Embryonic facial prominence (tissue), 1 donor: Measurements from ENCODE around the gene DRP2.
"Not testable (repeated sequence)": the region's sequence is repeated elsewhere in the genome, so short reads cannot be mapped to it uniquely, and the experiment has no call there.

Experiments used
- DNase-seq: peaks from one replicate; pipeline ENCODE4 v3.0.0-alpha.2; 2016; ENCODE audit errors: extremely low spot score

The DRP2 gene, protein sequence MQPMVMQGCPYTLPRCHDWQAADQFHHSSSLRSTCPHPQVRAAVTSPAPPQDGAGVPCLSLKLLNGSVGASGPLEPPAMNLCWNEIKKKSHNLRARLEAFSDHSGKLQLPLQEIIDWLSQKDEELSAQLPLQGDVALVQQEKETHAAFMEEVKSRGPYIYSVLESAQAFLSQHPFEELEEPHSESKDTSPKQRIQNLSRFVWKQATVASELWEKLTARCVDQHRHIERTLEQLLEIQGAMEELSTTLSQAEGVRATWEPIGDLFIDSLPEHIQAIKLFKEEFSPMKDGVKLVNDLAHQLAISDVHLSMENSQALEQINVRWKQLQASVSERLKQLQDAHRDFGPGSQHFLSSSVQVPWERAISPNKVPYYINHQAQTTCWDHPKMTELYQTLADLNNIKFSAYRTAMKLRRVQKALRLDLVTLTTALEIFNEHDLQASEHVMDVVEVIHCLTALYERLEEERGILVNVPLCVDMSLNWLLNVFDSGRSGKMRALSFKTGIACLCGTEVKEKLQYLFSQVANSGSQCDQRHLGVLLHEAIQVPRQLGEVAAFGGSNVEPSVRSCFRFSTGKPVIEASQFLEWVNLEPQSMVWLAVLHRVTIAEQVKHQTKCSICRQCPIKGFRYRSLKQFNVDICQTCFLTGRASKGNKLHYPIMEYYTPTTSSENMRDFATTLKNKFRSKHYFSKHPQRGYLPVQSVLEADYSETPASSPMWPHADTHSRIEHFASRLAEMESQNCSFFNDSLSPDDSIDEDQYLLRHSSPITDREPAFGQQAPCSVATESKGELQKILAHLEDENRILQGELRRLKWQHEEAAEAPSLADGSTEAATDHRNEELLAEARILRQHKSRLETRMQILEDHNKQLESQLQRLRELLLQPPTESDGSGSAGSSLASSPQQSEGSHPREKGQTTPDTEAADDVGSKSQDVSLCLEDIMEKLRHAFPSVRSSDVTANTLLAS

DNA sequence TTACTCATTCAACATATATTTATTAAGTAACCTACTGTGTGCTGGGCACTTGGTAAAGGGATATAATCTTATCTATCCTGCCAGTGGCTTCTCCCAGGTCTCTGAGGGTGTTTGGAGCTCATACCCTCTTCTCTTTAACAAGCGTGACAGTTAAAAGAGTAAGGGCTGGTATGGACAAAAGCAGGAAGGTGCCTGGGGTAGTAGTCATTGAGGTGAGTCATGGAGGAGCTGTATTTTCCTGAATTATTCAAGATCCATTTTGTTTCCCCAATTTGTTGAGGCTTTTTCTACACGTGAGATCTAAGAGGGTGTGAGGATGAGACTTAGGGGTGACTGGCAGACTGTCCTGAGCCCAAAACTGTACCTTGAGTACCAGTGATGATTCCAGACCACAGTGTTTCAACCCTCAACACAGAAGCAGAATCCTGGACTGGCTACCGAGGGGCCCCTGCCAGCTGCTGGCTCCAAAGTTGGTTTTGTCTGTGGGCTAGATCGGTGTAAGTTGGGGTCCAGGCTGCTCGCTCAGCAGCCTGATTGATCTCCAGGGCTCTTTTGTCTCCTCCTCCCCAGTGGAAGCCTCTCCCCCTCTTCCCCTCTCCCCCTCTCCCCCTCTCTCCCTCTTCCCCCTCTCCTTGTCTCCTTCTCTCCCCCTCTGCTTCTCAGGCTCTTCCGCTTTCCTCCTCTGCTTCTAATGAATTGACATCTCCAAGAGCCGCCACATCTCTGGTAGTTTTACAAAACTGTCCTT, at the start of gene DRP2:
Gene DRP2, plus strand, starts transcription at position 671 of the 748 bp plus-strand sequence. CDS start 11,862 bp downstream, outside the sequence.
- DNase-seq, result no peak

DNA sequence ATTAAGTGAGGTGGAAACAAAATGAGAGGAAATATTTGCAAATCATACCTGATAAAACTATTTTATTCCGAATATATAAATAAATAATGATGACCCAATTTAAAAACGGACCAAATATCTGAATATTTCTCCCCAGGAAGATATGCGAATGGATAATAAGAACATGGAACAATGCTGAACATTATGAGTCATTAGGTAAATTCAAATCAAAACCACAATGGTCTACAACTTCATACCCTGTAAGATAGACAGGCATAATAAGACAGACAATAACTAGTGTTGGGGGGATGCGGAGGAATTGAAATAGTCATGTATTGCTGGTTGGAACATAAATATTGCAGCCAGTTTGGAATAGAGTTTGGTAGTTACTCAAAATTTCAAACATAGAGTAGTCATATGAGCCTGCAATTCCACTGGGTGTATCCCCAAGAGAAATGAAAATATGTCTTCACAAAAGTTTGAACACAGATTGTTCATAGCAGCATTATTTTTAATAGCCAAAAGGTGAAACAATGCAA, 47.6 kb upstream of the DRP2 start:
- DNase-seq, result no peak

DNA sequence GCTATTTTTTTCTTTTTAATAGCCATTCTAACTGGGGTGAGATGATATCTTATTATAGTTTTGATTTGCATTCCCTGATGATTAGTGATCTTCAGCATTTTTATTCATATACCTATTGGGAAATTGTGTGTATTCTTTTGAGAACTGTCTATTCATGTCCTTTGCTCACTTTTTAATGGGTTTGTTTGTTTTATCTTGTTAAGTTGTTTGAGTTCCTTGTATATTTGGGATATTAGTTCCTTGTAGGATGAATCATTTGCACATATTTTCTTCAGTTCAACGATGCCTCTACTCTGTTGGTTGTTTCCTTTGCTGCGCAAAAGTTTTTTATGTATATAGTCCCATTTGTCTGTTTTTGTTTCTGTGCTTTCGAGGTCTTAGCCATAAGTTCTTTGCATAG, 43.1 kb upstream of the DRP2 start:
- no peak for DNase-seq

DNA sequence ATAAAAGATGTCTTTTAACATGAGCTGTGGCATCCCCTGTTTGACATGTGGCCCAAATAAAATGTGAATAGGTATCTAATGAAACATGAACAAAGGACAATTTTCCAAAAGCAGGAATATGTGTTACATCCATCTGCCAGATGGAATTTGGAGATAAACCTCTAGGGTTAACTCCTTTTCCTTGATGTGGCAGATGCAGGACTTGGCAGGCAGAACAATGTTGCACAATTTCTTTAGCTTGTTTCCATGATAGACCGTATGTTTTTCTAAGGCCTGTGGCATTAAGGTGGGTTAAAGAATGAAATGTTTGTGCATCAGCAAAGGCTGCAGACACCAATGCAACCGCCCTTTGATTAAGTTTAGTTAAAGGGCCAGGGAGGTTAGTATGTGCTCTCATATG, 34.7 kb upstream of the DRP2 start:
- not testable (repeated sequence) for DNase-seq

DNA sequence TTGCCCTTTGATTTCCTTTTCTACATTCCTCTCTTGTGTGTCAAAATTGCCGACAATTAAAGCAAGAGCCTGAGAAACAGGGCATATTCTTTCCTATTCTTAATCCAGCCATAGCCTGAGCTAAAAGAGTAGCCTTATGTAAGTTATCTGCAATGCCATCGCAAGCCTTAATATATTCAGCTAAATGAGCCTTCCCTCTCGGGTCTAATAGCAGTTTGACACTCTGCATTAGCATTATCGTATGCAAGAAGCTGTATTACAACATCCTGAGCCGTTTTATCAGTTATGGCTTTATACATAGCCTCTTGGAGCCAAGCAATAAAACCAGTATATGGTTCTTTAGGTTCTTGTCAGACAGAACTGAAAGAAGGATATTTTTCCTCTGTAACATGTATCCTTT, 31.6 kb upstream of the DRP2 start:
- DNase-seq, result not testable (repeated sequence)

DNA sequence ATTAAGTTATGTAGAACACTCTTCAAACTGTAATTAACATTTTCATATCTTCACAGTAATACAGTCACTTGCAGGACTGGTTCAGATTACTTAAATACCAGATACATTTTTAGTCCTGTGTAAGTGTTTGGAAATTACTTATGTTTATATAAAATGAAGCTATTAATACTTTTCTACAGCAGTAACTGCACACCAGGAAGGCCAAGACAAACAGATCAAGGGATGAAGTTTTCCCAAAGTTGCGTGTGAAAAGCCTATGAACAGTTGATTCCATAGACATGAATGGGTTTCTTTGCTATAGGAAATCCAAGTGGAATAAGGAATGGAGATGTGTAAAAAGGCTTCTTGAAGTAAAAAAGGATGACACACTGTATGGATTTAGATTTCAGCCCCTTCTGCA, 28.9 kb upstream of the DRP2 start:
- DNase-seq, result no peak

DNA sequence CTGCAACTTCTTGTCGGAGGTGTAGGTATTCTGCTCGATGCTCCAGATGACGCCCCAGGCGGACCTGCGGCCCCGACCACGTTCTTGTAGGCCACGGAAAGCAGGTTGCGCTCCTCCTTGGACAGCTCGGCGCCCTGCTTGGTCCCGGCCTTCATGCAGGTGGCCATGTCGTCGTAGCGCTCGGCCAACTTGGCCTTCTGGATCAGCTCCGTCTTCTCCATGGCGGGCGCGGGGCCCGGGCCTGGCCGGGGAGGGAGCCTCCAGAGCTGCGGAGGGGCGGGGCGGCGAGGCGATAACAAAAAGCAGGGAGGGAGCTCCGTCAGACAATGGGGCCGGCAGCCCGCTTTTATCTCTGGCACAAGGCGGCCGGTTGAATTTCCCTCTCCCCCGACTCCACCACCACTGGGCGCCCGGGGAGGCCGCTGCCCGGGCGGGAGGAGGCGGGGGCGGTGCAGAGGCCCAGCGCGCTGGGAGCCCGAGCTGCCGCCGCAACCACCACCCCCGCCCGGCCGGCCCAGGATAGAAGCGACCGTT, 28.3 kb upstream of the DRP2 start:
- DNase-seq, result no peak

DNA sequence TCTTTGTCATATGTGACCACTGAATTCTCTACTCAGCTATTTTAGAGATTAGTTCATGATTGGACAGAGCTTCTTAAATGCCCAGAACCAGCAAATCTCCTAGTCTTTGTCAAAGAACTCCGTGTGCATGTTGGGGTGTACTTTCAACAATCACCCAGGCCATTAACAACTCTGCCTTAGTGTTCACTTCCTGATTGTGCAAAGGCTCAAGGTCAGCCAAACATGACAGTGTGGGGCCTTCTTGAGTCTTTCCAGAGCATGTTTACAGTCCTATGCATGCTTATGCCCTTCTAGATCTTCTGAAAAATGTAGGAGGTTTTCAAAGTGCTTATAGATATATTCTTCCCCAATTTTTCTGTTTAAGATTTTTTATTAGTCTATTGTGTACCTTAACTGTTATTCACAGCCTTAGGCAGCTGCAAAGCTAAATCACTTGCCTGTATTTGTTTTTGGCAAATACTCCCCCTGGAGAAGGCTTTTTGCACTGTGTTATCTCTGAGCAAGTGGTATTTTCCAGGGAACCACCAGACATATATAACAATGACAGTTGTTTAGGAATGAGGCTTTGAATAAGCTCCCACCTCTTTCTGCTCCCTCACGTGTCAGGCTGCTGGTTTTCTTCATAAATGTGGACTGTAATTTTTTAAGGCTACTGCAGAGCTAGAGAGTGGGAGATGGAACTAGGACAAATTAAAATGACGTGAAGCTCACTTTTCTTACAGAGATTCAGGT, 24.0 kb upstream of the DRP2 start:
- DNase-seq, result no peak

DNA sequence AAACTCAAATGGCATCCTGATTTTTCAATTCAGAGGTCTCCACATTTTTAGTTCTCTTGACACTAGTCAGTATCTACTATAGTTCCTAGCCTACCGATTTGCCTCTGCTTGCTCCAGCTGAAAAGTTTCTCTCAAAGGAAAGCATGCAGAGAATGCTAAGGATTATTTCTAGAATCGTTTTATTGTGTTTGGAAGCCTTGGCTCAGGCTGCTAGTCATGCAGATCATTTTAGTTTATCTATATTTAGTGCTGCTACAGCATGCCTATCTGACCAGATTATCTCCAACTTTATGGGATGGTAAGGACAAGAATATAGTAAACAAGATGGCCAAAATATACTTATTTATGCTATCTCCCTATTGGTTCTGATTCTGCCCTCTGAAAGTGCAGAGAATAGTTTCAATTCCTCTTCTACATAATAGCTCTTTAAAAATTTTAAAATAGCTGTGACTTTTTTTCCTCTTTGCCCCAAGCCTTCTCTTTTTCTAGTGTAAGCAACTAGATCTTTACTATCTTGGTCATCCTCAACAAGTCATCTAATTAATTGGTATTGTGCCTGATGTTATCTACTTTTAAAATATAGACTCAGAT, 15.7 kb upstream of the DRP2 start:
- DNase-seq, result no peak

DNA sequence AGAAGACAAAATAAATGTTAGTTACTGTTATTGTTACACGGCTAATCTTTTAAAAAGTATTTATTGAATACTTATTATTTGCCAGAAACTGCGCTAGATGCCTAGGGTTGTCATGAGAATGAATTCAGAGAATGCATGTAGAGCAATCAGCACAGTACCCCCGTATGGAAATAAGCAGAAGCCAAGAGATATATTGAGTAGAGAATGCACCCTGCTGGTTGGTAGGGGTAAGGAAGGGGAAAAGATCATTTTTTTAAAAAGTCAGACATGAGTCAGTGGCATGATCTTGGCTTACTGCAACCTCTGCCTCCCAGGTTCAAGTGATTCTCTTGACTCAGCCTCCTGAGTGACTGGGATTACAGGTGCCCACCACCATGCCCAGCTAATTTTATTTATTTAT, 13.1 kb upstream of the DRP2 start:
- DNase-seq, result no peak

DNA sequence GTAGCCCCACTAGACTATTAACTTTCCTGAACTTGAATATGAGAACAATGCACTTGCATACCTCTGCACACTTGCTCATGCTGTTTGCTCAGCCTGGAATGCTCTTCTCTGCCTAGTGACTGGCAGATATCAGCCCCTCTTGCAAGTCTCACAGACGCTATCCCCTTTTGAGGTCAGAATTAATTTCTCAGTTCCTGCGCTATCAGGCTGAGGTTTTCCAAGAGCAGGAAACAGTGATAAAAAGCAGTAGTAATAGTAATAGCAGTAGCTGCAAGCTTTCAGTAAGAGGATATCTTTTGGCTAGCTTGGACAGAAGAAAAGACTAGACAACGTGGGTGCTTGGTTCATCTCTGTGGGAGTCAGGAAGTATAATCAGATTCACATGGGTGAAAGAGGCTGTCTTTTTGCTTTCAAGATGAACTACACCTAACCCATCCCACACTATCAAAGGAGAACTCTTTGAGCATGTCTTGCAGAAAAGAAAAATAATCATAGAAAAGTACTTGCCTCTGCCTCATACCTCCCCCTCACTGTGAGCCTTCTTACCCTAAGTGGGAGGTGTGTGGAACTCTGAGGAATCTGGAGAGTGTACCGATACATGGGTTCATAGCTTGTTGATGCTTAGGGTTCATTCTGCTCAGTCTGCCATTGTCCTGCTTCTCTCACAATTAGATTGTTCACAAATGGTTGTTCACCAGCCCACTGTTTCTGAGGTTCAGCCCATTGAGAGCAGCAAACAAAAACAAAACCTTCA, 11.3 kb upstream of the DRP2 start:
- no peak for DNase-seq

DNA sequence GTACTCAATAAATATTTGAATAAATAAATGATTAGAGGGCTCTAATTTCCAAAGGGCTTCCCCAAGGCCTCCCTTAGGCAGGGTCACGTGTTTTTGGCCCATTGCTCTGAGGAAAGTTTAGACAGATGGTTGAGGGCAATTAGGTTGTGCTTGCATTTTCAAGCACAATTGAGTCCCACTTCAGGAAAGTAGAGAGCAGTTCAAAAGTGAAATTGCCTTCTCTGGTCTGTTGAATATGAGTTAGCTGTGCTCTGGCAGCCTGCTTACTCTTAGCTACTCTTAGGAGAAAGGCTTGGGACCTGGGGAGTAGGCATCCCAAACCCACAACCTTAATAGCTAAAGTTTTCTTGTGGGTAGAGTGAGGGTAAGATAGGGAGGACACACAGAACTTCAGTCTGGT, 9.0 kb upstream of the DRP2 start:
- DNase-seq, result no peak

DNA sequence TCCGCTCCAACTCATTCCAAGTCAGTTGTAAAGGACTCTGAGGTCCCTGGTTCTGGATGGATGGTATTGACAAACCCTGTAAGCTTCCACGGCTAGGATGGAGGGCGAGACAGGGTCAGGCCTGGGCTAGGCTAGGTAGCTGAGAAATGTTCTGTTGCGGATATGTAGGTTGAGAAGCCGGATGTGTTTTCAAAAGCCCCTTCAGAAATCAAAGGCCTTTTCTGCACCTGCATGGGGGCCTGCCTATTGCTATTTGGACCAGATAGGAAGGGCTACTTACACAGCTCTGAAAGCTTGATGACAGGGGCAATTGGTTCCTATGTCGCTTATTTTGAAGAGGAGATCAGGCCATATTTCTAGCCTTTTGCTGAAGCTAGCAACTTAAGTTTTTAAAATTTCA, 1.9 kb upstream of the DRP2 start:
- DNase-seq, result no peak

DNA sequence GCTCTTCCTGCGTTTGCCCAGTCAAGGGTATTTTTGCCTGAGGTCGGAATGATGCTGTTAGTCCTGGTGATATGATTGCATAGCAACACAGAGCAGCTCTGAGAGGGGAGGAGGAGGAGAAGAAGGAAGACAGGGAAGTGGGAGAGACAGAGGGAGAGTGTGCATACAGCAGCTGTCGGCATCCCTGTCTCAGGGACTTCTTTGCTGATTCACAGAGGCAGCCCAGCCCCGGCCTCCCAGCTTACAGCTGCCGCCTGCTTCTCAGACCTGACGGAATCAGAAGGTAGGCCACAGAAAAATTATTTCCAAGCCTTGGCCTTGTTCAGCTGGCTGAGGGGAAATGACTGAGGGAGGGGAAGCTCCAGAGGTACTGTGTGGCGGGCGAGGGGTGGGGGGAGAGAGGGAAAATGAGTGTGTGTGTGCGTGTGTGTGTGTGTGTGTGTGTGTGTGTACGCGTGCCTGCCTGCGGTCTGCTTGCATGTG, 319 bp downstream of the DRP2 start:
- DNase-seq, result peak; percentile 25

DNA sequence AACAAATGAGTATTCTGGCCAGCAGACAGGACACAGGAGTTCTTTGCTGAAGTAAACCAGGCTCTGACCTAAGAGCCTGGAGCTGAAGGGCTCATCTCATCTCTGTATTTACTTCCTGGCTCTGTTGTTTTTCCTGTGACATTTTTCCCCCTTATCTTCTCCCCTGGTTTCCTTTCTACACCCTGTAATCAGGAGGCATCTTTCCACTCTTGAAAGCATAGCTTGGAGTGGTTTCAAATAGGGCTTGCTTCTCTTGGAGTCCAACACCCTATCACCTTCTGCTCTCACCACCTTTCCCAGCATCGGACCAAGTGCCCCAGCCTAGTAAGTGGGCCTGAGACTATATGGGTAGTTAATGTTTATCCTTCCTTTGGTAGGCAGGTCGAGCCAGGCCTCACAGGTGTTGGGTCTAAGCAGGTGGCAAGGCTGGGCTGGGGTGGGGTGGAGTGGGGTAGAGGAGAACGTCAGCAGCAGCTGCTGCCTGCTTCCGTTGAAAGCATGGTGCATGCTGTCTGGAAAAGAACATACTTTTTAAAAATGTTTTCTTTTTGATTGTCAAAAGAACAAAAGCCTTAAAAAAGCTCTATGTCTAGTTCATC, 1.2 kb downstream of the DRP2 start:
- no peak for DNase-seq

DNA sequence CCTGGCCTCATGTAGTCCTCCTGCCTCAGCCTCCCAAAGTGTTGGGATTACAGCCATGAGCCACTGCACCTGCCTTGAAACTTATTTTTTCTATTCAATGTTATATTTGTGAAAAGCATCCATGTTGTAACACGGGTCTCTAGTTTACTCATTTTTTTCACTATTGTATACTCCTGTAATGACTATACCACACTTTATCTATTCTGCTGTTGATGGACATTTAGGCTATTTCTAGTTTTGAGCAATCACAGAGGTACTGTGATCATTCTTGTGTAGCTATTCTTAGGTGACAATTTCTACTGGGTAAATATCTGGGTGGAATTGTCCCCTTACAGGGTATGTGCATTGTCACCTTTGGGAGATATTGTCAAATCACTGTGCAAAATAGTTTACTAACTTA, 3.6 kb downstream of the DRP2 start:
- DNase-seq, result no peak

DNA sequence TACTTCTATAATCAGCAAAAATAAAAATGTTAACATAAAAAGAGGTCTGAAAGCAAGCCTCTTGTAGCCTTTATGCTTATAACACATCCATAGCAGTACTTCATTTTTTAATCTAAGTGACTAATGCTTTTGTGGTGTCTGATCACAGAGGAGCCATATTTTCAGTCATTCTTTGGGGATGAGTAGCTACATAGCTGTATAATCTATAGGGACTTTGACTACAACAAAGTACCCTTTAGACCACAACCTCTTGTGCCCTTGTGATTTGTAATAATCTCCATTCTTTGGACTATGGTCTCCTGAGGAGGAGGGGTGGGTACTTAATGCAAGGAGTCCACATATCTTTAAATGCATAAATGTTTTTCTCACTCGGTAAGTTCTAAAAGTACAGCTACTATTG, 9.6 kb downstream of the DRP2 start:
- DNase-seq, result no peak

DNA sequence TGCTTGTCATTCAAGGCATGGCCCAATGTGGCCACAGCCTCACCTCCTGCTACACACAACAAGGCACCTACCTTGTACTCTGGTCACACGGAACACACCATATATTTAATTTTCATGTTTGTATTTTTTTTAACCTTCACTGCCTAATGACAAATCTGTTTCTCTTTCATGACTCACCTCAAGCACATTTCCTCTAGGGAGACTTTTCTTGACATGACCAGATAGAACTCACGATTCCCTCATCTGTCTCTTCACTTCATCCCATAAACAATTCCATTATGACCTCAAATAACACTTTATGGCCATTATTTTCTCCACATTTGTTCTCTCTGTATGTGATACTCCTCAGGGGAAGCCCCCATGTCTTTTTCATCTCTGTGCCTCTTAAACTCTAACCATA, 11.1 kb downstream of the DRP2 start:
- DNase-seq, result no peak

DNA sequence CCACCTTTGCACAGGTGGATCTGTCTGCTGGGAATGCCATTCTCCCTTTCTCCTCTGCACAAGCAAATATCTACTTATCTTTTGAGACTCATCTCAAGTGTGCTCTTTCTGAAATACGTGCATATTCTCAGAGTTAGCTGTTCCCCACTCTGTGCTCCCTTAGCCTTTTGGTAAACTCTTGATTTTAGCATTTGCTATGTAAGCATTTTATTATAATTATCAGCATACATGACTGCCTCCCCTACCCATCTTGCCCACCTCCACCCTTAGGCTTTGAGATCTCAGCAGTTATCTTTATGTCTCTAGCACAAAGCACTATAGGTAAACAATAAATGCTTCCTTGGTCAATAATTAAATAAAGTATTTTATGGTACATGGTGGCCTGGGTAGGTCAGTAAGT, 11.5 kb downstream of the DRP2 start:
- DNase-seq, result no peak
